Measurements from ENCODE around the gene ANO10.
"Not testable (repeated sequence)": the region's sequence is repeated elsewhere in the genome, so short reads cannot be mapped to it uniquely, and the experiment has no call there.

ANO10 gene

GRCh38 chr3:43462566-43462965, 159.2 kb downstream of the ANO10 start:
- not testable (repeated sequence) for DNase-seq

GRCh38 chr3:43461345-43461744, 160.5 kb downstream of the ANO10 start:
- no peak for DNase-seq

- not testable (repeated sequence) for DNase-seq
Observed at GRCh38 chr3:43457038-43457437, 164.8 kb downstream of the ANO10 start.

- no peak for DNase-seq
Observed at GRCh38 chr3:43455233-43455632, 166.6 kb downstream of the ANO10 start.

GRCh38 chr3:43453981-43454380, 167.8 kb downstream of the ANO10 start:
- DNase-seq = no peak

GRCh38 chr3:43451670-43452254, 170.0 kb downstream of the ANO10 start:
- DNase-seq = no peak

GRCh38 chr3:43448098-43448497, 173.7 kb downstream of the ANO10 start:
- DNase-seq = no peak

- no peak for DNase-seq
Observed at GRCh38 chr3:43445820-43446219, 176.0 kb downstream of the ANO10 start.

- no peak for DNase-seq
Observed at GRCh38 chr3:43442872-43443395, 178.9 kb downstream of the ANO10 start.

GRCh38 chr3:43436507-43437140, 185.2 kb downstream of the ANO10 start:
- no peak for DNase-seq

GRCh38 chr3:43435706-43436105, 186.1 kb downstream of the ANO10 start:
- DNase-seq = no peak

- no peak for DNase-seq
Observed at GRCh38 chr3:43434431-43434830, 187.4 kb downstream of the ANO10 start.

GRCh38 chr3:43432462-43432861, 189.3 kb downstream of the ANO10 start:
- DNase-seq = no peak

- DNase-seq = no peak
Observed at GRCh38 chr3:43426388-43426787, 195.4 kb downstream of the ANO10 start.

GRCh38 chr3:43425829-43426228, 196.0 kb downstream of the ANO10 start:
- no peak for DNase-seq

- DNase-seq = no peak
Observed at GRCh38 chr3:43423639-43424038, 198.2 kb downstream of the ANO10 start.

- no peak for DNase-seq
Observed at GRCh38 chr3:43423142-43423541, 198.7 kb downstream of the ANO10 start.

GRCh38 chr3:43418601-43419272, 203.1 kb downstream of the ANO10 start:
- DNase-seq = no peak

GRCh38 chr3:43417133-43417532, 204.7 kb downstream of the ANO10 start:
- no peak for DNase-seq

- DNase-seq = no peak
Observed at GRCh38 chr3:43415088-43415487, 206.7 kb downstream of the ANO10 start.

GRCh38 chr3:43413676-43414368, 208.0 kb downstream of the ANO10 start:
- no peak for DNase-seq

GRCh38 chr3:43411429-43411828, 210.4 kb downstream of the ANO10 start:
- DNase-seq = no peak

- no peak for DNase-seq
Observed at GRCh38 chr3:43410592-43410991, 211.2 kb downstream of the ANO10 start.

- DNase-seq = no peak
Observed at GRCh38 chr3:43409506-43409905, 212.3 kb downstream of the ANO10 start.

Measured in CD4-positive, alpha-beta T cell treated with Interleukin-21 for 1 hour (primary cell).